Measurements from ENCODE around the gene SLC2A9. TPM values are rescaled to one million over a fixed set of nuclear protein-coding genes. Genes with fewer than 3 reads are reported as not detected.
A peak's percentile ranks its signal among the peaks of the same experiment; 100 is the strongest.

SLC2A9 gene
- total RNA-seq, 1 experiment from 2014 or later, result 0.25 TPM

DNA sequence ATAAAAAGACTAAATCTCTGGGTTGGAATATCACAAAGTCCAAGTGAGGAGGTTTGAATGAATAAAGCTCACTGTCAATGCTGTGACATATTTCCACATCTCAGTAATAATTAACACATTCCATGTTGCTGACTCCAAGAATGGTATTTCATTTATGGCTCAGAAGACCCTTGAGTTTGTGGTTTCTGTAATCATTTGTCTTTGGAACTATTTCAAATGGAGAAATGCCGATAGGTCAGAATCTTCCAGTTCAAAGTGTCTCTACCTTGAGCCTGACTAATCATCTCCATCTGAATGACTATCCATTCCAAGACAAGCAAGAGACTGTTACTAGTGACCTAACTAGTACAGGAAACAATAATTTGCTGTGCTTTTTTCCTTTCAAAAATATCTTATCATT, 24.2 kb upstream of the SLC2A9 start:
- peak; percentile 40 for DNase-seq (ENCODE audit: low read depth)

DNA sequence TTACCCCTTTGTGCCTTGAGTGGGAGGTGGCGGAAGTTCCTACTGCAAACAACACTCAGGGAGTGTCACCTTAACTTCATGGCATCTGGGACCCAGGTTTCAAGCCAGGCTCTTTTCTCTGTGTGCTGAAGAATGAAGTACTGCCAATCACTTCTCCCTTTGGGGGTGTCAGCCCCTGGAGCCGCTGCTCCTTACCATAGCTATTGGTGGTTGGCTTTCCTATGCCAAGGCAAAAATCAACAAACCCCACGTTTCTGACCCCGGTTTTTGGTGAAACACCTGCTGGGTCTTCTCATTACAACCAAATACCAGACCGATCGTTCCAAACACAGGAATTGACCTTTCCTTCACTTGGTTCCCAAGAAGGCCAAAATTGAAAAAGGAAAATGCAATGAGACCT, 19.7 kb upstream of the SLC2A9 start:
- no peak for DNase-seq (ENCODE audit: low read depth)

DNA sequence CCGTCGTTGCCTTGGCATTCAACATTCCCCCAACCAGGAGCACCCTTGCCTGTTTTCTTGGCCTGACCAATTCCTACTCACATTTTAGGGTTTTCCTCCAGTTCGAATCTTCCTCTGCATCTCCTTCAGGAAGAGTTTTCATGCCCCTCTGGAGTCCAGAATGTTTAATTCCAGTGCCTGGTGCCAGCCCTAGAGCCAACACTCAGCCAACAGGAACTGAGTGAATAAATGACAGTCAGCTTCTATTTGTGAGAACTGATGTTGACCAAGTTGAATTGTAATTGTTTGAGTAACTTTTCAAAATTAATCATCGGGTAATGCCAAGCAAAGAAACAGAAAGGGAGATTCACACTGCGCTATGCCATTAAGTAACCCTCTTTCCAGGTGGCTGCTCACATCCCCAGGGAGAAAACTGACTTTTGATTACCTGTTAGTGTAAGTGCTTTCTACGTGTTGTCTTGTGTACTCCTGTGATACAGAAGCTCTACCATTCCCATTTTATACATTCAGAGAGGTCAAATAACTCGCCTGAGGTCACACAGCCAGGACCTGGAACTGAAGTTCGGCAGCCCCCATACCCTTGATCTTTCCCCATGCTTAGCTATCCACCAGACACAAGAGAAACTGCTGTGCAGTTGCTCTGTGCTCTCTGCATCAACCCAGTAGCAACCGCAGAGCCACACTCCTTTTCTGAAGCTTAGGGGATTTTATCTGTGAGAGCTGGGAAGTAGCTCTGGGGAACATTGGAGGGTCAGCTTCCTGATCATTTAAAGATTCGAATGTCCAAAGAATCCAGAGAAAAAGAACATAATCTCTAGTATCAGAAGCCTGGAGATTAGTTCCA, 19.0 kb upstream of the SLC2A9 start:
- DNase-seq (ENCODE audit: low read depth), result no peak

DNA sequence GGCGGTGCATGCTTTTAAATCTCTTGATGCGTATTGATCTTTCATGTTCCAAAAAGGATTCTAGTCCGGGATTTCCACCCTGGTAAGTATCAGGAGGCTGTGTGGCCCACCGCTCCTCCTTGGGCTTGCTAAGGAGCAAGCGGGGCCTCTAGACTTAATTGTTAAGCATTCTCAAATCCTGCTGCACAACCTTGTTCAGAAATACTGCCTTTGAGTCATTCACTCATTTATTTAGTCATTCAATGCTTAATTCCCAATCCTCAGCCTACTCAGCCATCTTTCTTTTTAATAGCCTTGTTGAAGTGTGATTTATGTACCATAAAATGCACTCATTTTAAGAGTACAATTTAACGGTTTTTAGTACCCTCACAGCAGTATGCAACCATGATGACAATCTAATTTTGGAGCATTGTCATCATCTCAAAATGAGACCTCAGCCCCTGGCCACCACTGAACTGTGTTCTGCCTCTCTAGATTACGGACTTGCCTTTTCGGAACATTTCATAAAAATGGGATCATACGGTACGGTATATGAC, 15.6 kb upstream of the SLC2A9 start:
- DNase-seq (ENCODE audit: low read depth), result no peak

DNA sequence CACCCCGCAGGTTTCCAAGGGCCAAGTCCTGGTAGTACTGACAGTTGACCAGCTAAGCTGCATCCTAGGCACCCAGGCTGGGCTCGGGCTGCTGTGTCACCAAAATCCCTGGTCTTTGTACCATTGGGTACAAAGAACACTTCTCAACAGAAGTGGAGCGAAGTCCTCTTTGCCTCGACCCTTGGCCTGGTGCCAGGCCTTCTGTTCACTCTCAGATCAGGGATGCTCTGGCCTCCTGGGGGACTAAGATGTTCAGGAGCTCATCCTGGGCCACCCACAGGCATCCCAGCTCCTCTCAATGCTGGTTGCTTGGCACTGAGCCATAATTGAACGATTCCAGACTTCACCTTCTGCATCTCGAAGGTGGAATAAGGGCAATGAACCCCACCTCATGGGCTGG, 13.8 kb upstream of the SLC2A9 start:
- DNase-seq (ENCODE audit: low read depth), result no peak

DNA sequence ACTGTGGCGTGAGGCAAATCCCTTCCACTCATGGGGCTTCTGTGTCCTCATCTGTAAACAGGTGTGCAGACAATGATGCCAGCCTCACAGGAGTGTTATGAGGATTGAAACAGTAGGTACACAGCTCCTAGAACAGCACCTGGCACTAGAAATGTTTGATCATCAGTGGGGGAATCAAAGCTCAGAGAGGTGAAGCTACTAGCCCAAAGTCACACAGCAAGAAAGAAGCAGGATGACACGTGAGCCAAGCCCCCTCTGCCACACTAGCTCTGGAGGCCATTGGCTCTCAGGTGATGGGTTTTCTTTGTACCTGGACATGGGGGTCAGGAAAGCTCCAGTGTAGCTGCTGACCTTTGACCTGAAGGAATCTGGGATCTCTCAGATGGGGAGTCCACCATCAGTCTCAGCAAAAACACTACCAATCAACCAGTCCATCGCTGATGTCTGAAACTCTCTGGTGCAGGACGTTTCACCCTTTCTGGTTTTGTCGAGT, 13.4 kb upstream of the SLC2A9 start:
- no peak for DNase-seq (ENCODE audit: low read depth)

DNA sequence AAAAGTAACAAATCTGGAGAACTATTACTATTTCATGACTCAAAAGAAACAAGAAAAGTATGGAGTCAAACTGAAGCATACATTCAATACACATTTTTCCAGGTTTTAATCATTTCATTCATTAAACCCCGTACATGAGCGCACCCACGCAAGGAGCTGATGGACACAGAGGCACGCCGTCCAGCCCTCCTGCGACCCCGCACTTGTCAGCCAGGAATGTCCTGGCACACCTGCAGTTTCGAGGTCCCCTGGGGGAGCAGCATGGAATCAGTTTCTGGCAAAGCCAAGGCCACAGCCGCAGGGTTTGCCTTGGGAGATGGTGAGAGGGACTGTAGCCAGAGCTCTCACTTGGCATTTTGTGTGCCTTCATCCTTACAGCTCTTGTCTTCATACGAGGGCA, 12.8 kb upstream of the SLC2A9 start:
- DNase-seq (ENCODE audit: low read depth), result no peak

DNA sequence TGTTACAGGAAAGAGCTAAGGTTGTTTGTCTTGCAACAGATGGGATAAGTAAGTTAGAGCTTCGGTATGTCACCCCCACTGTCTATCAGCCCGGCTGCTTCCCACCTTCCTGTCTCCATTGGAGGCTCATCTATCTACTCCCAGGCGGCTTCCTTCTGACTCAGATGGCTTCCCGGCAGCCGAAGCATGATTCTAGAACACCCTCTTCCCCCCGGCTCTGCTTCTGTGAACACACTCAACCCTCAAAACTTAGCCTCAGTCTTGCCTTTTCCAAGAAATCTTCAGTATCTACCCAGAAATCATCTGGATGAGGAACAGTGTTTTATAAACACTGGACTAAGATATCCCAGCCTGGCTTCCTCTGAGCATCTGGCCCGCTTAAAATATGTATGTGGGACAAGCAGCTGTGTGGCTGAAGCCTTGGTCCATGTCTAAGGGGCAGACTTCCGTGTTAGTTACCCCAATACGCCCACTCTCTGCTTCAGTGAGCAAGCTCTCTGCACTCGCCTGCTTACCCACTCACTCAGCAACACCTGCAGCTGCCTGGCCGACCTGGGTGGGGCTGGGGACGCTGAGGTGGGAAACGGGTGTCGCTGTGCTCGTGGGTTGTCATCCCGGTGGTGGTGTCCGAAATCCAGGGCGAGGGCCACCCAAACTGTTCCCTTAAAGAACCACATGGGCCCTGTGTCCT, 12.0 kb upstream of the SLC2A9 start:
- peak; percentile 23 for DNase-seq (ENCODE audit: low read depth)

DNA sequence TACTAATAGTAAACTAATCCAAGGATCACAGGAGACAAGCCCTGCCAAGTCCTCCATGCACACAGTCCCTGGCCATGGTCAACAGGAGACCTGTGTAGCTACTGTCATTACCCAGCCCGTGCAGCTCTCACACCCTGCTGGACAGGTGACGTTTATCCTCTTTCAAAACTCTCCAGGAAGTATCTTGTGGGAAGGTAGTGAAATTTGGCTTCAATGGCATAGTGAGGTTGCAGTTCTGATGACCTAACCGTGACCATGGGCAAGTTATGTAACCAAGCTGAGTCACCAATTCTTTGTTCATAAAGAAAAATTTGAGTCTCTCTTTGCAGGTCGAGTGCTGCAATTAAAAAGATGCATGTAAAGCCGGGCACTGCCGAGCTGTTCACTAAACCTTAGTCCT, 11.3 kb upstream of the SLC2A9 start:
- peak; percentile 70 for DNase-seq (ENCODE audit: low read depth)

DNA sequence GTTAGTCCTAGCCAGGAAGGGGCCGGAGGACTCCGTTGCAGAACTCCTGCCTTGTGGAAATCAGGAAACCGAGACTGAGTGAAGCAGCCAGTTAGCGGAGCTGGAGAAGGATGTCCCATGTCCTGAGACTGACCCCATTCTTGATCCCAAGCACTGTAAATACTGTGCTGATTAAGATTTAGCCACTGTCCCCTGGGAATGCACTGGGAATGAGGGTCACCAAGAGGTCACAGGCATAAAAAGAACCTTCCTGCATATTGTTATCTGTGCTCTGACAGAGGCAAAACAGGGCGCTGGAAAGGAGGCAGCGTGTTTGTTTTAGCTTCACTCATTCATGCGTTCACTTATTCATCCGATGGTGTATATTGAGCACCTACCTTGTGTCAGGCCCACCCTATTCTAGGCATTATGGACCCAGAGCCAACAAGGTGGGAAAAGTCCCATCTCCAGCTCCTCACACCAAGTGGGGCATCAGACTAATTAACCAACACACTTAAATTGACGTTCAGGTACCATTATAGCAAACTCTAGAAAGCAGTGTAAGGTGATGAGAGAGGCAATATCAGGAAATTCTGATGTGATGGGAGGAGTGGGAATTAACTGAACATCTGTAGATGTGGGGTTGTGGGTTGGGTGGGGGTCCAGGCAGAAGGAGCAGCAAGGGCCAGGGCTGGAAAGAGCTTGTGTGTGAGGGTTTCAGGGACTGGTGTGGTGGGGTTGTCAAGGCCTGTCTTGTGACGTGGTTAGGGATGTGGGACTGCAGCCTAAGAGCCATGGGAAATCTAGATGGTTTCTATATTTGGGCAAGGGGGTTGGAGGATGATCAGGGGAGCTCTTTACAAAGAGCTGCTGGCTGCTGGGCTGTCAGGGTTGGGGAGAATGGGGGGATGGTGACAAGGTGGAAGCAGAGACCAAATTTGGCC, 10.6 kb upstream of the SLC2A9 start:
- DNase-seq (ENCODE audit: low read depth), result no peak

DNA sequence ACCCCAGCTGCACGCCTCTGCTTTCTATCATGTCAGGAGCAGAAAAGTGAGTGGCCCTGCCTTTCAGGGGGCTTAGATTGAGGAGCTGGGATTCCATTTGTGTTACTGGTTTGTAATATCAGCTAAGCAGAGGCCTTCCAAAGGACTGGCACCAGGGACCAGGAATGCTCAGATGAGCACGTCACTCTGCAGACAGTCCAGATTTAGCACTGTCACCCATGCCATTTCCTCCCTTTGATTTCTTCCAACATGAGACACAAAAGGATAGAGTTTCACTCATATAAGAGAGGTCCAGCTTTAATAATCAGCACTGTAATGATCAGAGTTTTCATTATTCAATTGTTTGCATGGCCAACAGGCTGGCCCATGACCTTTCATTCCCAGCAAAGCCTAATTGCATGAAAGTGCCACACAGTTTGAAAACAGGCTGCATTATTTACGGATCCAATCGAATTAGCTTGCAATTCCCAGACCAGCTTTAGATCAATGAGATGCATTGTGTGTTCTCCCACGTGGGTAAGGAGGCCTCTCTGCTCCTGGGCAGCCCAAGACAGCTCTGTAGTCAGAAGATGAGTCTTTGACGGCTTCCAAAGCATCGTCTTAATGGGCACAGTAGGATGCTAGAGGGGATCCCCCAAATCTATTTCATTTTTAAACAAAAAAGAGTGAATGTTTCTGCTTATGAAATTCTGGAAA, 9.8 kb upstream of the SLC2A9 start:
- DNase-seq (ENCODE audit: low read depth), result no peak

DNA sequence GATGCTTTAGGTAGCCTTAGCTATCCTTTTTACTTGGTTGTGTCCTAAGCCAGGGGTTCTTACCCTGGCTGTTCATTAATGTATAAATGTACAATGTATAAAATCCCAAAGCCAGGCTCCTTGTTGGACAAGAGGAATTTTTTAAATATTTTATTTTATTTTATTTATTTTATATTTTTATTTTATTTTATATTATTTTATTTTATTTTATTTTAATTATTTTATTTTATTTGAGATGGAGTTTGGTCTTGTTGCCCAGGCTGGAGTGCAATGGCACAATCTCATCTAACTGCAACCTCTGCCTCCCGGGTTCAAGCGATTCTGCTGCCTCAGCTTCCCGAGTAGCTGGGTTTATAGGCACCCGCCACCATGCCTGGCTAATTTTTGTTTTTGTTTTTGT, 8.1 kb upstream of the SLC2A9 start:
- DNase-seq (ENCODE audit: low read depth), result no peak

DNA sequence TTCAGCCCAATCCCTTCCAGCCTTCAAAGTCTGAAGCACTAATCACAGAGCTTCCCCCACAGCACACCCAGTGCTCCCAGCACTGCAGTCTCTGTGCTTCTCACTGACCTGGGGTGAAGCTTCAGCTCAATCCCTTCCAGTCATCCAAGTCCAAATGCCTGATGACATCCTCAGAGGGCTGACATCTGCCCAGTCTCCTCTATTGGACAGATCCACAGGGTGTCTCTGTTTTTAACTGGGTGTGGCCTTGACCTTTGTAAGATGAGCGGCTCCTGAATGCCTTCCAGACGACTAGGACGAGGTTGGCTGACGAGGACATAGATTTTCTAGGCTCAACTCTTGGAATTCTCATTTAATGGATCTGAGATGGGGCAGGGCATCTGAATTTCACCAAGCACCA, 7.6 kb upstream of the SLC2A9 start:
- DNase-seq (ENCODE audit: low read depth), result no peak

DNA sequence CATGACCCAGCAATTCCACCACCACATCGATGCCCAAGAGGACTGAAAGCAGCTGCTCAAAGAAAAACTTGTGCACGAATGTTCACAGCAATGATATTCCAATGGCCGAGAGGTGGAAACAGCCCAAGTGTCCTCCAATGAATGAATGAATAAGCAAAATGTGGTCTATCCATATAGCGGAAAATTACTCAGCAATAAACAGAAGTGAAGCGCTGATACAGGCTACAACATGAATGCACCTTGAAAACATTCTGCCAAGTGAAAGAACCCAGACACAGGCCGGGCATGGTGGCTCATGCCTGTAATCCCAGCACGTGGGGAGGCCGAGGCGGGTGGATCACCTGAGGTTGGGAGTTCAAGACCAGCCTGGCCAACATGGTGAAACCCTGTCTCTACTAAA, 5.2 kb upstream of the SLC2A9 start:
- DNase-seq (ENCODE audit: low read depth), result no peak

DNA sequence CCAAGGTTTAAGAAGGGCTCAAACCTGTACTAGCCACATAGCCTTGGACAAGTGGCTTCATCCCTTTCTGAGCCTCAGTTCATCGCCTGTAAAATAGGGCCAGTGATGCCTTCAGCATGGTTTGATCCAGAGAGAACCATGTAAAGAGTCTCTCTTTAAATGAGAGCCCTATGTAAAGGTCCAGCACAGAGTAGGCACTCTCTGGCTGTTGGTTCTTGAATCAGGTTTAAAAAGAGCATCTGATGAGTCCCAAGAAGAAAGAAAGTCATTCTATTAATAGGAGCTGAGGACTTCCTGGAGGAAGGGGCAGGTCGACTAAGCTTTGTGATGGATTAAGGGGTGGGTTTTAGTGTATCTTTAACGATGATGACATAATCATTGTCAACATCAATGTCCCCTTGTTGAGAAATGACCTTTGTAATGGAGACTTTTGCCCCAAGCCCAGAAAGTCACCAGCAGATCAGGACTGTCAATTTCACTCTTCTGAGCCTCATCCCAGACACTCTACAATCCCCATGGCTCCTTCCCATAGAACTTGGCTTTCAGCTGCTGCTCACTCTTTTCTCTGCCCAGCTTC, 4.0 kb upstream of the SLC2A9 start:
- DNase-seq (ENCODE audit: low read depth), result no peak

DNA sequence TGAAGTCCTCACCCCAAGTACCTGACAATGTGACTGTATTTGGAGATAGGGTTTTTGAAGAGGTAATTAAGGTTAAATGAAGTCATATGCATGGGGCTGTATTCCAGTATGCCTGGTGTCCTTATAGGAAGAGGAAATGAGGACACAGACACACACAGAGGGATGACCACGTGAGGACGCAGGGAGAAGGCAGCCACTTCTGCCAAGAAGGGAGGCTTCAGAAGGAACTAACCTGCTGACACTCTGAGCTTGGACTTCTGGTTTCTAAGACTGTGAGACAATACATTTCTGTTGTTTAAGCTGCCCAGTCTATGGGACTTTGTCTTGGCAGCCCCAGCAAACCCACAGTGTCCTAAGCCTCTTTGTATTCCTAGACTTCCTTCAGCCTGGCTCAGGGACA, 3.0 kb upstream of the SLC2A9 start:
- no peak for DNase-seq (ENCODE audit: low read depth)

DNA sequence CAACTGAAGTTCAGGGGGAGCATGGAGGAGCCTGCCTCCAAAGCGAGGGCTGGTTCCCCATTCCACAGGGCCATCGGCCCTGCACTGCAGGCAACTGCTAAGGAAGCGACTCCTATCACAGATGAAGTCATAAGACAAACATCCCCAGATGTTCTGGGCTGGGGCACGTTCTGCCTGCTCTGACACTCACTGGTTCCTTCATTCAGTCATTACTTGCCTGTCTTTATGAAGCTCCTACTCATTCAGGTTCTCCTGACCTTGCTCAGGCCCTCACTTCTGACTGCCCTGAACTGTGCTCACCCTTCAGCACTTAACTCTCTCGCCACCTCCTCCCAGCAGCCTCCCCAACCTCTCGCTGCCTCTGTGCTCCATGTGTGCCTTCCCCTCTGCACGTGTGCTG, 2.5 kb upstream of the SLC2A9 start:
- no peak for DNase-seq (ENCODE audit: low read depth)

DNA sequence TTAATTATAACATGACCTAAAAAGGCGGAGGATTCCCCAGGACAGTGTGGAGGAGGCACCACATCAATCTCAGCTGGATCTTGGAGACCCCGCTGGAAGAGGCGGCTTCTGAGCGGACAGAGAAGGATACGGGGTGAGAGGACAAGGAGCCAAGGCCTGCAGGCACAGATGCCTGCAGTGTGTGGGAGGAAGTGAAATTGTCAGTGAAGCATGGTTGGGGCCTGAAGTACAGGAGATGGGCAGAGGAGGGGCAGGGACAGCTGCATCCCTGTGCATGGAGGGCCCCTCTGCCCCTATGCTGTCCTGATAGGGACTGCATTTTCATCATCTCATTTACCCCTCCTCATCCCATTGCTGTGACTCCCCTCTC, 1.7 kb upstream of the SLC2A9 start:
- DNase-seq (ENCODE audit: low read depth), result no peak

DNA sequence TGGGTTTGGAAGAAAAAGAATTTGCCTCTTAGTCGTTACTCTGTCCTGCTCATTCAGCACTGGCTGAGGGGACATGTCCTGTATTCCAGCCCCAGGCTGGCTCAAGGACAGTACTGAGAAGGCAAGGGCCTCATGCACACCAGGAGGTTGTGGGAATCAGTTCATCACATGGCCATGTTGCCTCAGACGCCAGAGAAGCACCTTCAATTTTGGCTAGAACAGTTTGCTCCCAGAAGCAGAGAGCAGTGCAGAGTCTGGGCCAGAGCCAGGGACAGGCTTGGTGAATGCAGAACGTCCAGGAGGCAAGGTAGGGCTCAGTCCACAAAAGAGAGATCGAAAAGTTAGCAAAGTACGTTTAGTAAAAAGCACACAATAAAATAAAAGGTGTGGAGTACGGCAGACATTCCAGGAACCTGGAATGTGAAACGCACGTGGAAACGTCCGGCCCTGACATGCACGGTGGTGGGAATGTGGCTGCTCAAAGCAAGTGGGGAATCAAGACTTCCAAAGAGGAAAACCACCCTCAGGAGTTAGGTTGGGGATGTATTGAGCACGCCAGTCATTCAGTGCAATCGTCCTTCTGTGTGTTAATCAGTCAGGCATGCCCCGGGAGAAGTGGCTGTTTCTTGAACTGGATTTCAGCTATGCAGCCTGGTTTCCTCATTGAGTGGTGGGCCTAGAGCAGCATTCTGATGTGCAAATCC, 1.2 kb upstream of the SLC2A9 start:
- DNase-seq (ENCODE audit: low read depth), result no peak

DNA sequence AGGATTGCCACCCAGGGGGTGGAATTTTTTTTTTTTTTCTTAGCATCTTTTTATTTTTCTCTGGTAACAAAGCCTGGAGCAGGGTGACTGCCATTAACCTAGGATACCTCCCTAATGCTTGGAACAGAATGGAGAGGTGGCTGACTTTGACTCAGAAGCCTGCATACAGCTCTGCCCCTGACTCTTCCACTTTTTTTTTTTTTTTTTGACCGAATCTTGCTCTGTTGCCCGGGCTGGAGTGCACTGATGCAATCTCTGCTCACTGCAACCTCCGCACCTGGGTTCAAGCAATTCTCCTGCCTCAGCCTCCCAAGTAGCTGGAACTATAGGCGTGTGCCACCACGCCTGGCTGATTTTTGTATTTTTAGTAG, 341 bp upstream of the SLC2A9 start:
- DNase-seq (ENCODE audit: low read depth), result no peak
